Measurements from ENCODE around the gene WDPCP.
"Not testable (repeated sequence)": the region's sequence is repeated elsewhere in the genome, so short reads cannot be mapped to it uniquely, and the experiment has no call there.

The WDPCP gene, protein sequence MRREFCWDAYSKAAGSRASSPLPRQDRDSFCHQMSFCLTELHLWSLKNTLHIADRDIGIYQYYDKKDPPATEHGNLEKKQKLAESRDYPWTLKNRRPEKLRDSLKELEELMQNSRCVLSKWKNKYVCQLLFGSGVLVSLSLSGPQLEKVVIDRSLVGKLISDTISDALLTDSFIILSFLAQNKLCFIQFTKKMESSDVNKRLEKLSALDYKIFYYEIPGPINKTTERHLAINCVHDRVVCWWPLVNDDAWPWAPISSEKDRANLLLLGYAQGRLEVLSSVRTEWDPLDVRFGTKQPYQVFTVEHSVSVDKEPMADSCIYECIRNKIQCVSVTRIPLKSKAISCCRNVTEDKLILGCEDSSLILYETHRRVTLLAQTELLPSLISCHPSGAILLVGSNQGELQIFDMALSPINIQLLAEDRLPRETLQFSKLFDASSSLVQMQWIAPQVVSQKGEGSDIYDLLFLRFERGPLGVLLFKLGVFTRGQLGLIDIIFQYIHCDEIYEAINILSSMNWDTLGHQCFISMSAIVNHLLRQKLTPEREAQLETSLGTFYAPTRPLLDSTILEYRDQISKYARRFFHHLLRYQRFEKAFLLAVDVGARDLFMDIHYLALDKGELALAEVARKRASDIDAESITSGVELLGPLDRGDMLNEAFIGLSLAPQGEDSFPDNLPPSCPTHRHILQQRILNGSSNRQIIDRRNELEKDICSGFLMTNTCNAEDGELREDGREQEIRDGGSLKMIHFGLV

DNA sequence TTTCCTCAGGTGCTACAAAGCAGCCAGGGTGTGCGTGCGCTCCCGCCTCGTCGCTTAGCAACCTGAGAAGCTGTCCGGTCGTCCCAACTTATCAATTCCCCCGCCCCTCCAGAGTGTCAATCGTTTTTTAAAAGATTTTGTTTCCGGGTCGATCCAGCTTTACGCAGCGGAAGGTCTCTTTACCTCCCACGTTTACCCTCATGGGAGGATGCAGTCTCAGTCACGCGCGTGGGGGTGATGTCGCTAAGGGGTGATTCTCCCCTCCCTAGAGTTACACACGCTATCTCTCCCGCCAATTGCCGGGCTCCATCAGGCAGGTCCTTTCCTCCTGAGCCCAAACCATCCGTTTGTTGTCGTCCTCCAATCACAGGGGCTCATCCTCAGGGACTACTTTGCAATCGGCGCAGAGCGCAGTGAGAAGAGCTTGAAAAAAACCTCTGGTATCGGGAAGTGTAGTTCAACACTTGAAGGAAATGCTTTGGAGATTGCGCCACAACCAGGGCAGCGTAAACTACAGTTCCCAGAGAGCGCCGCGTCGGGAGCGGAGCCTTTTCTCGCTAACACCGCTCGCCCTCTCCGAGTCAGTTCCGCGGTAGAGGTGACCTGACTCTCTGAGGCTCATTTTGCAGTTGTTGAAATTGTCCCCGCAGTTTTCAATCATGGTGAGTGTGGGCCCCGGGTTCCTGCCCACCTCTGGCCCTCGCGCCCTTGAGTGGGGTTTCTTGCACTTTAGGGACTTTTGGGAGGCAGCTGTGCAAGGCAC lies at the start of gene WDPCP, which contains the start of gene MDH1:
TSS of gene WDPCP (minus strand) at position 93 of the 763 bp plus-strand sequence. CDS start 206 bp downstream, outside the sequence.
TSS of gene MDH1 (plus strand) at position 579 of the 763 bp plus-strand sequence. CDS start at position 660, 81 bp downstream.
- peak; percentile 98 for DNase-seq

DNA sequence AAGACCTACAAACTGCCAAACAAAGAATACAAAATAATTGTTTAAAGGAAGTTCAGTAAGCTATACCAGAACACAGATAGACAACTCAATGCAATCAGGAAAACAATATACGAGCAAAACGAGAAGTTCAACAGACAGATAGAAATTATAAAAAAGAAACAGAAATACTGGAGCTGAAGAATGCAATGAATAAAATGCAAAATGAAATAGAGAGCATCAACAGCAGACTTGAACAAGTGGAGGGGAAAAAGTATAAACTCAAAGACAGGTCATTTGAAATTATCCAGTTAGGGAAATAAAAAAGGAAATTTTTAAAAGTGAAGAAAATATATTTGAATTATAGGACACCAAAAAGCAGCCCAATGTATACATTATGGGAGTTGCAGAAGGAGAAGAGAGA lies 44.1 kb upstream of the WDPCP start:
- no peak for DNase-seq

DNA sequence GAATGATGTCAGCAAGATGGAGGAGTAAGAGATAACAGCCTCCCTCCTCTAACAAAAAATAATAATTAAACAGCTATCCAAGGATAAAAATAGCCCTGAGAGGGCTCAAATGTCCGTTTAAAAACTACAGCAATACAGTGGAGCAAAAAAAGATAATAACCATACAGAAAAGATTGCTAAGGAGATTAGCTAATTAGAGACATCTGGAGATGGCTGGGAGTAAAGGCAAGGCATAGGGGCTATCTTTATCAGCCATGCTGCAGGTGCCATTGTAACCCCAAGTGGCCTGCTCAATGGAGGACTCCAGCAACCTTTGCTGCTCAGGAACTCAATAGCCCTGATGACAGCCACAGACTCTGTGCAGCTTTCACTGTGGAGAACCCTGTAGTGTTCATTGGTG lies 43.2 kb upstream of the WDPCP start:
- no peak for DNase-seq

DNA sequence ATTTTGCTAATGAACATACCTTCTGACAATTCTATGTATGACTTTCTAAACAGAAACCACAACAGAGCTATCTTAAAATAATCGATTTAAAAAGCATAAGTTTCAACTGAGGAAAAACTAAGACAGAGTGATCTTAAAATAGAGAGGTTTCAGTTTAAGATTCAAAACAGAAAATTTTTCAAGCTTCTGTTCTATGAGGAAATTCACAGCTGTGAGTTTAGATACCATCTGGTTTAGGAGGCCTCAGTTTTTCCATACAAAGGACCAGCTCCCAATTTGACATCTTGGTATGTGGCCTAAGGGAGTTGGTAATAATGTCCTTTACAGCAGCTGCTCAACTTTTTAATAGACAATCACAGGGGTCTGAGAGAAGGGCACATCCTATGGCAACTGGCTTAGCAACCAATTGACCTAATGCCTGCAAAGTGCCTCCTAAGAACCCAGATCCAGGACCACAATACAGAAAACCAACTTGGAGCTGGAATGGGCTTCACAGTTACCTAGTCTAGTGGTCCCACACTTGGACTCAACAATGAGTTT lies 40.2 kb upstream of the WDPCP start:
- DNase-seq: no peak

DNA sequence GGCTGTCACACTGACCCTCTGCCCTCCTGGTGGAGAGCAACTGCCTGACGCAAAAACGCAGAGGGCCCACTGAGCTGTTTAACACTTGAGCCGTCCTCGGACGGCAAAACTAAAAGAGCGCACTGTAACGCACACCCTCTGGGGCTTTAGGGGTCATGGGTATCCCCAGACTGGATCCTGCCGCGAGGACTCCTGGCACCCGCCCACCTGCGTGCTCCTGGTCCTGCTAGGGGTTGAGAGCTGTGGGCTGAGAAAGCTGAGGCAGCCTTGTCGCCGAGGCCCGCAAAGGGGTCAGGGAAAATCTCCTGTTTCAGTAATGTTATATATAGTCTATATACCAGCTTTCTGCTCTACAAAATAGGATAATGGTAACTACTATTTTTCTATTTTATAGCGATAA lies 39.6 kb upstream of the WDPCP start:
- DNase-seq: no peak

DNA sequence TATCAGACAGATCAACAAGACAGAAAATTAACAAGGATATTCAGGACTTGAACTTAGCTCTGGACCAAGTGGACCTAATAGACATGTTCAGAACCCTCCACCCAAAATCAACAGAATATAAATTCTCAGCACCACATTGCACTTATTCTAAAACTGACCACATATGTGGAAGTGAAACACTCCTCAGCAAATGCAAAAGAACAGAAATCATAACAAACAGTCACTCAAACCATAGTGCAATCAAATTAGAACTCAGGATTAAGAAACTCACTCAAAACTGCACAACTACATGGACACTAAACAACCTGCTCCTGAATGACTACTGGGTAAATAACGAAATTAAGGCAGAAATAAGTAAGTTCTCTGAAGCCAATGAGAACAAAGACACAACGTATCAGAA lies 35.5 kb upstream of the WDPCP start:
- DNase-seq: not testable (repeated sequence)

DNA sequence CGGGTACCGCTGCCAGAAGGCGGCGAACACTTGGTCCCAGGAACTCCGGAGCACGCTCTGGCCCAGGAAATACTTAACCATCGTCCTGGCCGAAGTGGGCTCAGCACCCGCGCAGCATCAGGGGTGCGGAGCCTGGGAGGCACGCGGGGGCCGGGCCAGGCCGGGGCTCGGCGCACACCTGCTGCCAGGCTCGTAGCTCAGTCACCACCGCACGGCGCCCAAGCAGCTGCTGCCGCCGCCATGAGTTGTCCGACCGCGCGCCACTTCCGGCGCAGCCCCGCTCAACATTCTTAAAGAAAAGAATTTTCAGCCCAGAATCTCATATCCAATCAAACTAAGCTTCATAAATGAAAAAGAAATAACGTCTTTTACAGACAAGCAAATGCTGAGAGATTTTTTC lies 34.5 kb upstream of the WDPCP start:
- no peak for DNase-seq

DNA sequence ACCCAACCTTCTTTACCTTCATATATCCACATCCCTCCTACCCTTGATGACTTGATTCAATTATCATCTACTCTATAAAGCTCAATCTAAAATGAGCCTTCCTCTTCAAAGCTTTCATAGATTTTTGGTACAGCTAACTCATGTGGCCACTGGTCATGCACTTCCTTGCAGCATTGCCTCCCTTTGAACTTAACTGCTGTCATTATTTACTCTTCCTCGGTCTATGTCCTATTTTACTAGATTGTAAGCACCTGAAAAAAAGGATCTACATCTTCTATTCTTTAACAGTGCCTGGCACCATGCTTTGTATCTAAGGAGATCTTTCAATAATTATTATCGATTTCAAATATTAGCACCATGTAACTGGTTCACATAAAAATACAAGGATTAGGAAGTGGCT lies 31.1 kb upstream of the WDPCP start:
- DNase-seq: no peak

DNA sequence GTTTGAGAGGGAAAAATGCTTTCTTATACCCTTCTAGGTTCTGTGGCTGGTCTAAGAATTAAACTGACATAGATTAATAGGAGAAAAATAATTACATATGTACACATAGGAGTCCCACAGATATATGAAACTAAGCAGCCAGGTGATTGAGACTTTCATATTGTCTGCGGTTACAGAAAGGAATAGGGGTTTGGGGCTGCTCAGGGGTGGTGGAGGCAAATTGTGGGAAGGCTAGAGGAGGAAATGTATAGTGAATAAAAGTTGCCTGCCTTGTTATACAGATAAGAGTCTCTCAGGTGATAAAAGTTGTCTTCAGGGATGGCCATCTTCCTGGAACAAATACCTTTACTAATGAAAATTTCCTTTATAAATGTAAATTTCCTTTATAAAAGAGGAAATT lies 29.1 kb upstream of the WDPCP start:
- DNase-seq: no peak

DNA sequence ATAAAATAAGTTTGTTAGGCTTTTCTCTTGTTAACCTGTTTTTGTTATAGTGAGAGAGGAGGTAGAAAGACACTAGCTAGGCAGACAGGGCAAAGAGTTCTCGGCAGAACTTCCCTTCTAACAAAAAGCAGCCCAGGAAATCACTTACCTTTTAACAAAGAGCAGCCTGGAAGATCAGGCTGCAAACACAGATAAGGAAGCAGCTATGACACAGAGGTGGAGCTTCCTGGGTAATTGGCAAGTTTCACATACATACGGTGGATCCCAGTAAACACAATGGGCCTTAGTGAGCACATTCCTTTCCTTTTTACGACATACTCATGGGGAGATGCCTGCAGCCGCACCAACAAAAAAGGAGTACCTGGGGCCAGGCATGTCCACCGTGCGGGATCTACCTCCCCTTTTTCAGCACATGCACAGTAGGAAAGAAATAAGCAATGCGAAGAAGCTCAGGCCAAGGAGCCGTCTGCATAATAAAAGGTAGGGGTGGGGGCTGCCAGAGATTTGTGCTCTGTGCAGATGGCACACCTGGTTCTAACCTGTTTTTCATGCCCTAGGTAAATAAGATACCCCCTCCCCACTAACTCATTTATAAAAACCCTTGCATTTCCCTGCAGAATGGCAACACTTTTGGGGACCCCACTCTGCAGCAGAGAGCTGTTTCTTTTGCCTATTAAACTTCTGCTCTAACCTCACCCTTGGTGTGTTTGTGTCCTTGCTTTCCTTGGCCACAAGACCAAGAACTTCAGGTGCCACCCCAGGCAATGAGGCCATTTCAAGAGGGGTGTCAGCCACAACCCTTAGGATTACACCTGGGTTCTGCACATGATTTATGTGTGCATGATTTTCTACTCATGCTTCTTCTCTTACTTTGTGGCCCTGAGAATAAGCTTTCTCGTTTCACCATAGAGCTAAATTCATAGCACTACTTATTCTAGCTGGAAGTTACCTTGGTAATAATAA lies 27.0 kb upstream of the WDPCP start:
- no peak for DNase-seq

DNA sequence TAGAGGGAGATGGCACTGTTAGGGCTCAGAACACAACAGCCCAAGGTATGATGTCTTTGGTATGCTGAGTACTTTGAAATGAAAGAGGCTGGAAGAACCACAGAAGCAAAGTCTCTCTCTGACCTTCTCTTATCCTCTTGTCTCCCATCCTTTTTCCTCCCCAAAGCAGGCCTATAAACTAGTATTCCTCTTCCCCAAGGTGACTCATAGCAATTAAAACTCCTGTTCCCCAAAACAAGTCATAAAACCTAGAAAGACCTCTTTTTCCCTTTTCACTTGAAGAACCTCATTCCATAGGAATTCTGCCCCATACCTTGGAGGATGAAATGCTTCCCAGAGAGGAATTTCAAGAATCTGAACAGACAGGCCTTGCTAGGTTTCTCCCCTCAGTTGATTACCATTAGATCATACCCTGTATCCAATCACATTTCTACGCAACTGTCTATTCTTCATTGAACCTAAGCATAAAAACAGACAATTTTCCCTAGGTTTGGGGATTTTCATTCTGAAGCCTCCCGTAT lies 26.2 kb upstream of the WDPCP start:
- no peak for DNase-seq

DNA sequence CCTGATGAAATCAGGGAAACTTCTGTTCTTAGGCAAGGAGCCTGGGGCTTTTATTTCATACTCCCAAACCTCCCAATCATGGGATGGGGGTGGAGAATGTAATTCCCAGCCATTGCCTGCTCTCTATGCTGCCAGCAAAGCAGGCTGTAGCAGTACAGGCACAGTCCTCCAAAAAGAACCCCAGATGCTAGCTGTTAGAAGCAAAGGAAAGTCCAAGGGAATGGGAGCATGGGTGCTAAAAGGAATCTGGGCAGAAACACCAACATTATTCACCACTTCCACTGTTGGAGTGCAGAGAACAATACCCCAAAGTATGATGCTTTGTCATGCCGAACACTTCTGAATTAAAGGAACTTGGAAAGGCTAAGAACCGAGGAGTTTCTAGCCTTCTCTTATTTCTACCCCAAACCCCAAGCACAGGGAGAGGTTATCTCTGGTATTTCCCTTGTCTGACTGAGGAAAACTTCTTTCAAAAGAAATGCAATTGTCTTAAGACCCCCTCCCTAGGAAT lies 25.2 kb upstream of the WDPCP start:
- DNase-seq: no peak

DNA sequence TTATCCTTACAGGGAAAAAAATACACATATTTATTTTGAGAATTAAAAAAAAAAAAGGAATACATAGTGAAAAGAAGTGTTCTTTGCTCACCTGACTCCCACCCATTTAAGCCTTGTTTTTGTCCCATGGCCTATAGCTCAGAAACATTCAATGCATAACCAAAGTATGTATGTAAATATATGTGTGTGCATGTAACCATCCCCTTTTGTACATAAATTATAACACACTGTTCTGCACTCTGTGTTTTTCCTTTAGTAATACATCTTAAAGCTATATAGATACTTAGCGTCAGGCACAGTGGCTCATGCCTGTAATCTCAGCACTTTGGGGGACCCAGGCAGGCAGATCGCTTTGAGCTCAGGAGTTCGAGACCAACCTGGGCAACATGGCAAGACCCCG lies 22.2 kb upstream of the WDPCP start:
- no peak for DNase-seq

DNA sequence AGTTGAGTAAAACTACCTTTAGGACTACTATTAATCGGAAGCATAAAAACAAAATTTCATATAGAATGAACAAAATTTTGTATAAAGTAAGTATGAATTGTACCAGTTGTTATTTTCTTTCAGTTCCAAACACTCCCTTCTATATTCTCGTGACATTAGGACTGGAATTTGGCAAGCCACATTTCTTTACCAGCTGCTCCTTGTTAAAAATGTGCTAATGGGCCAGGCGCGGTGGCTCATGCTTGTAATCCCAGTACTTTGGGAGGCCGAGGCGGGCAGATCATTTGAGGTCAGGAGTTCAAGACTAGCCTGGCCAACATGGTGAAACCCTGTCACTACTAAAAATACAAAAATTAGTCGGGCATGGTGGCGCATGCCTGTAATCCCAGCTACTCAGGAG lies 20.6 kb upstream of the WDPCP start:
- not testable (repeated sequence) for DNase-seq

DNA sequence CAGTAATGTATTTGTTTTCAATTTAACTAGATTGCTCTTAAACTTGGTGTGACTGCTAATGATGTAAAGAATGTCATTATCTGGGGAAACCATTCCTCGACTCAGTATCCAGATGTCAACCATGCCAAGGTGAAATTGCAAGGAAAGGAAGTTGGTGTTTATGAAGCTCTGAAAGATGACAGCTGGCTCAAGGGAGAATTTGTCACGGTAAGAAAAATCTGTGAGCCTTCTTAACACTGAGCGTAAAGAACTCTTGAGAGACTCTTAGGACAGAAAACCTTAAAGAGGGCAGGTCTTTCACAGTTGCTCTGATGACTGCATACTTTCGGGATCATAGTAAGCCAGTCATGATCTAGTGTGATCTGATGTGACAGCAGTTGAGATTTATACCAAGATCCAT lies 16.4 kb upstream of the WDPCP start:
- no peak for DNase-seq

DNA sequence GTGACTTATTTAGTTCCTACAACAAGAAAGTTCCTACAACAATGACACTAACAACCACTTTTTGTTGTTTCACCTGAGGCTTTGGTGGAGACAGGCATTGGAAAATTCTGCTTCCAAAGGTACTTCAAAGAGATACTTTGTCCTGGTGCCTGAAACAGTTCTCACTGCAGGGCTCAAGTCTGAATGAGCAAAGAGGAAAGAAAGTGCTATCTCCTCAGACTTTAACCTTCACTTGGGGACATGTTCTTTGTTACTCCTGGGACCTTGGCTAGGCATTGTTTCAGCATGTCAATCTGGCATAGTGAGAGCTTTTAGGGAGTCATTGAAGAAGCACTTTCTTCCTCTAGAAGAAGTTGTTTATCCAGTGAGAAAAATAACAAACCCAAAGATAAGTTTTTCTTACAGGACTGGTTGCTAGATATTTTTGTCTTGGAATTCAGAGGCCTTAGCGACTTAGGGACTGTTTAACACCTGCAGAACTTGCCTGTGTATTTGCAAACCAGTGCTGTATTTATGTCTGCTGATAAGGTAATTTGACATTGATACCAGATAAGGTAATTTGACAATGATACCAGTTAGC lies 12.7 kb upstream of the WDPCP start:
- no peak for DNase-seq

DNA sequence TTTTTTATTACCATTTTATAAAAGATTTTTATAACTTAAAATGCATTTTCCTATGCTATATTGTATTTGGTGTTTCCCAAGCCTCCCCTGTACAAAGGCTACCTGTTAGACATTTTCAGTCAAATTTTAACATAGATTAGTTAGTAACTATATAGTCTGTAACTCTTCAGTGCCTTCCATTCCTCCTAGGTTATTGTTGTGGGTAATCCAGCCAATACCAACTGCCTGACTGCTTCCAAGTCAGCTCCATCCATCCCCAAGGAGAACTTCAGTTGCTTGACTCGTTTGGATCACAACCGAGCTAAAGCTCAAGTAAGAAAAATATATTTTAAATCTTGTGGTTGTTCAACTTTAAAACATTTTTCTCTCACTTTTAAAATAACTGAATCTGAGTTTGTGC lies 10.7 kb upstream of the WDPCP start:
- DNase-seq: no peak

DNA sequence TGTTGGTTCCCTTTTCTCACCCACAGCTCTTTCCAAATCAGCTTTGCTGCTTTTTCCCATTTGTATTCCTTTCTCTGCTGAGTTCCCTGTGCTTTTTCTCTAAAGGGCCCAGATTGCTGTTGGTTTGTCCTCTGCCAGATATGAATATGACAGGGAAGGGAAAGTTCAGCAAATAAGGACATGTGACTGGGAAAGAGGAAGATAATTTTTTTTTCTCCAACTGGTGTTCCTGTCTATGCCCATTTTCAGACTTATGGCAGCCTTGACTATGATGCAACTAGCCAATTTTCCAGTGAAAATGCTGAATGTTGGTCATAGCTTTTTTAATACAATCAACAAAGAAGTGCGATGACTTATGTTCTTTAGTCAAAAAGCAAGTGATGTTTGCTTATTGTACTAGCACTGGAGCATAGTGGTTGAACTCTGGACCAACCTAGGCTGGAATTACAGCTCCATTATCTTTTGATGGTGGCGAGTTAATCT lies 8.2 kb upstream of the WDPCP start:
- no peak for DNase-seq

DNA sequence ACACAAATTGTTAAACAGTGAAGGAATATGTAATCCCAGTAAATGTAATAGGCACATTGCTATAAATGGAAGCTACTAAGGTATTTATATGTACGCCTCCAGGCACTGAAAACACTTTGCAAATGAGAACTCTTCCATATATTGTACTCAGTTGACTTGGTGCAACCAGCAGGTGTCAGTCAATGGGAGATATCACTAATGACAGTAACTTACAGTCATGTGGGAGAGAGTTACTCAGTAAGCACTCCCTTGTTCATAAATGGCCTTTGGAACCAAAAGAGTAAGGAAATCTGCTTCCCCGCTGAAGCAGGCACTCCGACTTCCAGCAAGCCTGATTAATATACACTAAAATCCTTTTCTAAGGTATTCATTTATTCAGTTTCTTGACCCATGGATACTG lies 6.4 kb upstream of the WDPCP start:
- no peak for DNase-seq

DNA sequence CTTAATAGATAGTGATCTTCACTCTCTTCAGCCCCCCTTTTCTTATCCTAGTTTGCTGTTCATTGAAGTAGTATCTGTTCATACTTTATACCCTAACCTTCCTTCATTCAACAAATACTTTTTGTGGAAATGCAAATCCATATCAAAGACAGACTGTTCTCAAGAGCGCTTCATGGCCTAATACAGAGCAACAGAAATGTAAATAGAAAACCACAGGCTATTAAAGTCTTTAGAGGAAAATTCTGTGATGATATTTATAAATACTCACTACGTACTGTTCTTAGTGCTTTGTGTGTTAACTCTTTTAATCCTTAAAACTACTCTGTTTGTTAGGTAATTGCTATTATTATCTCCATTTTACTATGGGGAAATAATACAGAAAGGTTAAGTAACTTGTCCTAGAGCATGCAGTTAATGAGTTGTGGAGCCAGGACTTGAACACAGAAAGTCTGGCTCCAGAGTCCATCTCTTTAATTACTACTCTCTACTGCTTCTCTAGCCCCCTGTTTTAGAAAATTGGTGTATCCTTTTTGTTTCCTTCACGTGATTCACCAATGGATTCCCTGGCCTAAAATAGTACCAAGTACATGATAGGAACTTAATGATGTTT lies 3.4 kb upstream of the WDPCP start:
- no peak for DNase-seq
